ENCODE measurements around the gene PTF1A.

The PTF1A gene

DNA sequence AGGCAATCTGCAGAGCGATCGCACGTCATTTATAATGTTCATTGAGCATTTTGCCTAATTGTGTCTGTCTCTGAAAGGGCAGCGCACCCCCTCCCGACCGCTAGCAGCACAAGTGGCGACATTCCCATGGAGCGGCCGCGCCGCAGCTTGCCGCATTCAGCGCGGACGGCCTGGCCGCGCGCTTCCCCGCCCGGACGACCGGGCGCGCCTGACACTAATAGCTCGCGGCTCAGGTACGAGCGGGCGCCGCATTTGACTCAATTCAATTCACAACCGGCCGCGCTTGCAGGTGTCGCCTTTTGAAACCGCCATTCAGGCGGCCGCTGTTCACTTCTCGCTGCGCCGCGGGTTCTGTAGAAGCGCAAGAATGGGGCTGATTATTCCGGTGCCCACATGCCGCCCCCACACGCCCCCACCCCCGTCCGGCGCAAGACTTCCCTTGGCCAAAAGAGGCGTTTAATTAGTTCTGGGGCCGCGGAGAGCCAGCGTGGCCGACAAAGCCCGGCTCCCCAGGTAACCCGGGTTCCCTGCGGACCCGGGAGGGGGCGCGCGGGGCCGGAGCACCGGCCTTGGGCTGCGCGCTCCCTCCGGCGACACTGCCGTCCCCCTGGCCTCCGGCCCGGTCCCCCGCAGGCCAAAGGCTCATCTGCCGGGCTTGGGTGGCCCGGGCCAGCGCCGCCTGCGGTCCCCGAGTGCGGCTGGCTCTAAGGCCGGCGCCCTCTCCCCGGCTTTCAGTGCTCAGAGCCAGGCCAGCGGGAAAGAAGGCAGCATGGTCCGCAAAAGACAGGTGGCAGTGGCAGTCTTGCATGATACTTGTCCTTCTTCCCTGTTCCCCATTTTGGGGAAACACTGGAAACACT, 18.7 kb upstream of the PTF1A start:
- TF ChIP-seq, protein P1, sequence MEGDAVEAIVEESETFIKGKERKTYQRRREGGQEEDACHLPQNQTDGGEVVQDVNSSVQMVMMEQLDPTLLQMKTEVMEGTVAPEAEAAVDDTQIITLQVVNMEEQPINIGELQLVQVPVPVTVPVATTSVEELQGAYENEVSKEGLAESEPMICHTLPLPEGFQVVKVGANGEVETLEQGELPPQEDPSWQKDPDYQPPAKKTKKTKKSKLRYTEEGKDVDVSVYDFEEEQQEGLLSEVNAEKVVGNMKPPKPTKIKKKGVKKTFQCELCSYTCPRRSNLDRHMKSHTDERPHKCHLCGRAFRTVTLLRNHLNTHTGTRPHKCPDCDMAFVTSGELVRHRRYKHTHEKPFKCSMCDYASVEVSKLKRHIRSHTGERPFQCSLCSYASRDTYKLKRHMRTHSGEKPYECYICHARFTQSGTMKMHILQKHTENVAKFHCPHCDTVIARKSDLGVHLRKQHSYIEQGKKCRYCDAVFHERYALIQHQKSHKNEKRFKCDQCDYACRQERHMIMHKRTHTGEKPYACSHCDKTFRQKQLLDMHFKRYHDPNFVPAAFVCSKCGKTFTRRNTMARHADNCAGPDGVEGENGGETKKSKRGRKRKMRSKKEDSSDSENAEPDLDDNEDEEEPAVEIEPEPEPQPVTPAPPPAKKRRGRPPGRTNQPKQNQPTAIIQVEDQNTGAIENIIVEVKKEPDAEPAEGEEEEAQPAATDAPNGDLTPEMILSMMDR (IDR thresholded peaks at IDR 0.05) = no peak

DNA sequence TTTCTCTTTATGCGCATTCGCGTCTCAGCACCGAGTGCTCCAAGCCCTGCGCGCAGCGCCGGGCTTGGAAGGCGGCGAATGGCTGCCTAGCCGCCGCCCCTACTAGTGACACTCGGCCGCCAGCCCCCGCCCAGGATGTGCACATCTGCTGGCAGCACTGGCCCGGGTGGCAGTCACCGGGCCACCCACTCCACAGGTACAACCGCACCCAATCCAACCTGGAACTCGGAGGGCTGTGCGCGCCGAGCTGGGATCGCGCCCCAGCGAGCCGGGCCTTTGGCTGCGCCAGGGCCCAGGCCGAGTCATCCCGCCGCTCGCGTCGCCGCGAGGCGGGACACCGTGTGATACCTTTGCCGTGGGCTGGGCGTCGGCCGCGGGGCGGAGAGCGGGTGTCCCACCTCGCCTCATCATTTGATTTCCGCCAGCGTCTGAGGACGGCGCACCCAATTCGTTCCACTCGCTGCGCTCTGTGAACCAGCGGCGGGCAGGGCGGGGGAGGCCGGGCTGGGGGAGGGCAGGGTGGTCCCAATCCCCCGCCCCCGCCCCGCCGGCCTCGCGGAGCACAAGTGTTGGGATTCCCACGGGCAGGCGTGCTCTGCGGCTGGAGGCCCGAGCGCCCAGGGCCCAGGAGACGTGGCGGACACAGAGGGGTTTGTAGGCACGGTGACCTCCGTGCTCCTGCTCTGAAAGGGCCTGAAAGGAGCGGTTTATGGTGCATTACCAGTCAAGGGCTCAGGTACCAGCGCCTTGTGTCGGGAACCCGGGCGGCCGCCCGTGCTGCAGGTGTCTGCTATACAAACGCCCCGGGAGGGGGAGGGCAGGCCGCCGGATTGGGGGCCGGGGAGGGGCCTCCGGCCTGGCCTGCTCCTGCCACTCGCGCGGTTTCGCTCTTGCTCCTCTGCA, 17.8 kb upstream of the PTF1A start:
- TF ChIP-seq, protein P1 (IDR thresholded peaks at IDR 0.05) = no peak

DNA sequence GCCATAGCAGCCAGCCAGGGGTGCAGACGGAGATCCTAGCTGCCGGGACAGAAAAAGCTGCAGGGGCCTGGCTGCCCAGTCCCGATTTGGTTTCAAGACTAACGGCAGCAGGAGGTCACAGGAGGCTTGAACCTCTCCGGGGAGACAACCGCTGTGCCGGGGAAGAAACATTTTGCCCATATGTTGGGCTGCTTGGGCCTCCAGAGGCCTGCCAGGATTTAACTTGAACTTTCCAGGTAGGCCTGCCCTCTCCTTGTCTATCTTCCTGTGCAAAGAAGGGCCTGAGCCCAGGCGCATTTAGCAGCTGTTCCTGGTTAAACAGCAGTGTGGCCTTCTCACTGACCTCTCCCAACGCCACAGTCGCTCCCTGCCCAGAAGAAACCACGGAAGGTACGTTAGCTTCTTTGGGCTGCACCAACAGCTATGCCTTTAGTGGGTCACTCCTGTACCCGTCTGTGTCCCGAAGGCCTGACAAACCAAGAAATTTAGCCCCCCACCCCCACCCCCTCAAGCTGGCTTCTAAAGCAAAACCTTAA, 17.1 kb upstream of the PTF1A start:
- TF ChIP-seq, protein P1 (IDR thresholded peaks at IDR 0.05) = no peak

DNA sequence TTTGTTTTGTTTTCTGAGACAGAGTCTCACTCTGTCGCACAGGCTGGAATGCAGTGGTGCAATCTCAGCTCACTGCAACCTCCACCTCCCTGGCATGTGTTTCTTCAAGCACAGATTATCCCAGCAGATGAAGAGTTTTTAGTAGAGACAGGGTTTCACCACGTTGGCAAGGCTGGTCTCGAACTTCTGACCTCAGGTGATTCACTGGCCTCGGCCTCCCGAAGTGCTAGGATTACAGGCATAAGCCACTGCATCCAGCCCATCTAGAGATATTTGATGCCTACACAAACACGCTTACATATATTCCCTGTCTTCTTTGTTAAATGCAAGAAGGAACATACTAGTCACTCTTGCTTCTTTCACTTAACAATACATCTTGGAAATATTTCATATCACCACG, 5.9 kb upstream of the PTF1A start:
- TF ChIP-seq, protein P1 (IDR thresholded peaks at IDR 0.05) = no peak

DNA sequence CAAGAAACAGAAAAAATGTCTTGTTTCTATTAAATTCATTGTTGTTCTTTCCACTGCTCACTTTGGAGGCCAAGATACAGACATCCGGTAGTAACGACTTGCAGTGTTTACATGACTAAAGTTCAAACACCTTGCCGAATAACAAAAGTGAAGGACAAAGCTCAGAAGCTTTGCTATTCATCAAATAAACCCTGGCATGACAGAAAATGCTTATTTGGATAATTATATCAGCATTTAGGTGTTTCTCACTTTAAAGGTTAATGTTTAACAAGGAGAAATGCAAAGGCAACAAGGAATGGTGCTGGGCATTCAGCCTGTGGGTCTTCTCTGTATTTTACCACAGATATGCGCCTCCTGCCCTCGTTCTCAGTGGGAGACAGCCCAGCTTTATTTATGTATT, 5.4 kb upstream of the PTF1A start:
- TF ChIP-seq, protein P1 (IDR thresholded peaks at IDR 0.05) = no peak

DNA sequence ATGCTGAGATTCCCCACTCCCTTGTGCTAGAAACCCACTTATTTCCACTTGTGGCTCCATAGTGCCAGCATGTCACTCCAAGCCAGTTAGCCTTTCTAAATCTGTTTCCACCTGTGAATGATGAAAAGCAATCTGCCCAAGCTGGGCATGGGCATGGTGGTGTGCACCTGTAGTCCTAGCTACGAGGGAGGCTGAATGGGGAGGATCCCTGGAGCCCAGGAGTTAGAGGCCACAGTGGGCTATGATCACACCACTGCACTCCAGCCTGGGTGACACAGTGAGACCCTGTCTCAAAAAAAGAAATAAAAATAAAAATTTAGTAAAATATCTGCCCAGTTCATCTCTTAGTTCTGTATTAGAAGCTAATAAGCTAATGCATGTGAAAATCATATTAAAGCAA, 5.0 kb upstream of the PTF1A start:
- TF ChIP-seq, protein P1 (IDR thresholded peaks at IDR 0.05) = no peak

DNA sequence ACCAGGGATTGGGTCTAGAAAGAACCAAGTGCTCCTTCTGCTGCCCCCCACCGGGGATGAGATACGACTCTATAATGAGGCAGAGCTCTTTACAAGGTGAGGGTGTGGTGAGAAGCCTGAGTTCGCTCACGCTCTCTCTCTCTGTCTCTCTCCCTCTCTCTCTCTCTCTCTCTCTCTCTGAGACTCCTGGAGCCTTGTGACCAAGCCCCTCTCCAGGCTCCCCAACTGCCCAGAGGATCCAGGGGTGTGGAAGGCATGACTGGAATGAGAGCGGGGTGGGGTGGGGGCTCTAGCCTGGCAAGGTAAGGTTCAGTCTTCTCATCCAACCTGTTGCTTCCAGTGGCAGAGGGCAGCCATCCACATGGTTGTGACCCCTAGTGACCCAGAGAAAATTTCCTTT, 3.1 kb upstream of the PTF1A start:
- TF ChIP-seq, protein P1 (IDR thresholded peaks at IDR 0.05) = no peak
